Activated CD4-positive, alpha-beta memory T cell treated with anti-CD3 and anti-CD28 coated beads for 36 hours (primary cell): Measurements from ENCODE around the gene ORC1. TPM values are rescaled to one million over a fixed set of nuclear protein-coding genes. Genes with fewer than 3 reads are reported as not detected.

Experiments
- CTCF ChIA-PET: fragments of 350-600 bp; sonication (Branson Sonifier 250); formaldehyde crosslinking; loops from one replicate; lab custom pipeline; 2021; ENCODE audit warnings: antibody characterized with exemption, inconsistent platforms; lab: Charles Lee
- POLR2A ChIA-PET: fragments of 350-600 bp; sonication (Branson Sonifier 250); formaldehyde crosslinking; loops from one replicate; lab custom pipeline; 2021; ENCODE audit warnings: antibody characterized with exemption; lab: Charles Lee
- DNase-seq: peaks from one replicate; pipeline ENCODE4 v3.0.0-alpha.2; 2020
- H3K27ac Mint-ChIP-seq: one replicate; pipeline ENCODE4 v1.8.0; 2021; ENCODE audit warnings: mixed read lengths
- H3K27me3 Mint-ChIP-seq: one replicate; pipeline ENCODE4 v1.8.0; 2021; ENCODE audit warnings: mixed read lengths
- H3K36me3 Mint-ChIP-seq: one replicate; pipeline ENCODE4 v1.8.0; 2021; ENCODE audit warnings: mixed read lengths
- H3K4me1 Mint-ChIP-seq: one replicate; pipeline ENCODE4 v1.8.0; 2021; ENCODE audit warnings: low read depth, mixed read lengths
- H3K4me3 Mint-ChIP-seq: one replicate; pipeline ENCODE4 v1.8.0; 2021; ENCODE audit warnings: mild to moderate bottlenecking, mixed read lengths
- H3K9me3 Mint-ChIP-seq: one replicate; pipeline ENCODE4 v1.8.0; 2021; ENCODE audit warnings: mixed read lengths
- intact Hi-C: fragments of 100-400 bp; cut with micrococcal nuclease; formaldehyde crosslinking; loops from one replicate; pipeline ENCODE4 v1.15.1; 2023
- total RNA-seq, 2 experiments: library from RNA; stranded (reverse); gene quantifications; one replicate each; pipeline ENCODE4 v1.2.3, GENCODE V29; 2021

Gene ORC1
- total RNA-seq, 2 experiments from 2014 or later: 42.5 to 43.0 TPM

GRCh38 chr1:52341655-52342260 is 62.5 kb downstream of the ORC1 start:
- Mint-ChIP-seq H3K27ac (no peak overlapping the region), H3K27me3 (no peaks in the 10 kb centered on the region), H3K36me3 (no peaks in the 10 kb centered on the region), H3K9me3 (no peaks in the 10 kb centered on the region), H3K4me3 (no peak overlapping the region), H3K4me1 (no peaks in the 10 kb centered on the region)
- CTCF ChIA-PET: no interaction called here
- POLR2A ChIA-PET: no interaction called here
- intact Hi-C loops: no loop called here
- no peak for DNase-seq

GRCh38 chr1:52337439-52337838 is 66.8 kb downstream of the ORC1 start:
- H3K36me3 Mint-ChIP-seq: peaks cover 4% of the 10 kb centered on the region
- ChIA-PET CTCF (no interaction called here), POLR2A (no interaction called here)
- no peaks in the 10 kb centered on the region for H3K9me3 Mint-ChIP-seq
- H3K27ac Mint-ChIP-seq: no peak overlapping the region
- intact Hi-C loops: no loop called here
- DNase-seq: no peak
- no peaks in the 10 kb centered on the region for H3K27me3 Mint-ChIP-seq
- no peaks in the 10 kb centered on the region for H3K4me1 Mint-ChIP-seq
- H3K4me3 Mint-ChIP-seq: no peak overlapping the region

- no peak overlapping the region for H3K4me3 Mint-ChIP-seq
- ChIA-PET CTCF (interaction anchor here (1.4 kb wide), 1 partner anchor 15 kb away, joined by 3 read pairs; no protein-coding TSS in a partner anchor), POLR2A (no interaction called here)
- no peak for DNase-seq
- intact Hi-C loops: no loop called here
- peaks cover 5% of the 10 kb centered on the region for H3K4me1 Mint-ChIP-seq
- H3K36me3 Mint-ChIP-seq: peaks cover 4% of the 10 kb centered on the region
- H3K27ac Mint-ChIP-seq: no peak overlapping the region
- no peaks in the 10 kb centered on the region for H3K9me3 Mint-ChIP-seq
- no peaks in the 10 kb centered on the region for H3K27me3 Mint-ChIP-seq
These were observed 69.2 kb downstream of the ORC1 start for GRCh38 chr1:52334906-52335528.

- ChIA-PET POLR2A (no interaction called here), CTCF (no interaction called here)
- Mint-ChIP-seq H3K27ac (no peak overlapping the region), H3K36me3 (peaks cover 4% of the 10 kb centered on the region), H3K9me3 (no peaks in the 10 kb centered on the region), H3K27me3 (no peaks in the 10 kb centered on the region), H3K4me1 (peaks cover 5% of the 10 kb centered on the region), H3K4me3 (no peak overlapping the region)
- no peak for DNase-seq
- intact Hi-C loops: no loop called here
These were observed 71.8 kb downstream of the ORC1 start for GRCh38 chr1:52332411-52332810.

GRCh38 chr1:52328615-52329014 is 75.6 kb downstream of the ORC1 start:
- DNase-seq: no peak
- no peak overlapping the region for H3K4me3 Mint-ChIP-seq
- no peaks in the 10 kb centered on the region for H3K36me3 Mint-ChIP-seq
- ChIA-PET CTCF (no interaction called here), POLR2A (no interaction called here)
- no peaks in the 10 kb centered on the region for H3K27me3 Mint-ChIP-seq
- intact Hi-C loops: no loop called here
- peaks cover 5% of the 10 kb centered on the region for H3K4me1 Mint-ChIP-seq
- H3K9me3 Mint-ChIP-seq: no peaks in the 10 kb centered on the region
- H3K27ac Mint-ChIP-seq: no peak overlapping the region

GRCh38 chr1:52325786-52326185 is 78.4 kb downstream of the ORC1 start:
- POLR2A ChIA-PET: no interaction called here
- CTCF ChIA-PET: no interaction called here

GRCh38 chr1:52323731-52324130 is 80.5 kb downstream of the ORC1 start:
- ChIA-PET CTCF (no interaction called here), POLR2A (interaction anchor here (0.7 kb wide), 1 partner anchor 75 kb away, joined by 6 read pairs; no protein-coding TSS in a partner anchor)
- Mint-ChIP-seq H3K36me3 (no peaks in the 10 kb centered on the region), H3K4me3 (no peak overlapping the region), H3K4me1 (no peaks in the 10 kb centered on the region), H3K27me3 (no peaks in the 10 kb centered on the region), H3K27ac (no peak overlapping the region), H3K9me3 (no peaks in the 10 kb centered on the region)
- DNase-seq: no peak
- intact Hi-C loops: no loop called here

More at GRCh38 chr1:52325786-52326185, 78.4 kb downstream of the ORC1 start:
- Mint-ChIP-seq H3K9me3 (no peaks in the 10 kb centered on the region), H3K27me3 (no peaks in the 10 kb centered on the region), H3K4me1 (peaks cover 5% of the 10 kb centered on the region), H3K36me3 (no peaks in the 10 kb centered on the region), H3K4me3 (no peak overlapping the region), H3K27ac (no peak overlapping the region)
- no peak for DNase-seq
- intact Hi-C loops: no loop called here

Other genes with a start within 250 kb of the ORC1 start
- gene CC2D1B, start 38.2 kb downstream of the ORC1 start, total RNA-seq: 10 to 100 TPM; 27.1 to 33.1 TPM
- 10 to 100 TPM; 74.6 to 79.7 TPM for gene PRPF38A, start 179 bp upstream of the ORC1 start, total RNA-seq
- gene TUT4, start 148.7 kb upstream of the ORC1 start, total RNA-seq: 10 to 100 TPM; 54.6 to 62.1 TPM
- gene GPX7, start 197.9 kb upstream of the ORC1 start, total RNA-seq: 10 to 100 TPM; 19.9 to 20.6 TPM
- gene SHISAL2A, start 228.7 kb upstream of the ORC1 start, total RNA-seq: 10 to 100 TPM in 1 of 2 experiments, 1 to 10 TPM in 1; 9.9 to 11.0 TPM